Measurements from ENCODE around the gene TRPM1.

DNA sequence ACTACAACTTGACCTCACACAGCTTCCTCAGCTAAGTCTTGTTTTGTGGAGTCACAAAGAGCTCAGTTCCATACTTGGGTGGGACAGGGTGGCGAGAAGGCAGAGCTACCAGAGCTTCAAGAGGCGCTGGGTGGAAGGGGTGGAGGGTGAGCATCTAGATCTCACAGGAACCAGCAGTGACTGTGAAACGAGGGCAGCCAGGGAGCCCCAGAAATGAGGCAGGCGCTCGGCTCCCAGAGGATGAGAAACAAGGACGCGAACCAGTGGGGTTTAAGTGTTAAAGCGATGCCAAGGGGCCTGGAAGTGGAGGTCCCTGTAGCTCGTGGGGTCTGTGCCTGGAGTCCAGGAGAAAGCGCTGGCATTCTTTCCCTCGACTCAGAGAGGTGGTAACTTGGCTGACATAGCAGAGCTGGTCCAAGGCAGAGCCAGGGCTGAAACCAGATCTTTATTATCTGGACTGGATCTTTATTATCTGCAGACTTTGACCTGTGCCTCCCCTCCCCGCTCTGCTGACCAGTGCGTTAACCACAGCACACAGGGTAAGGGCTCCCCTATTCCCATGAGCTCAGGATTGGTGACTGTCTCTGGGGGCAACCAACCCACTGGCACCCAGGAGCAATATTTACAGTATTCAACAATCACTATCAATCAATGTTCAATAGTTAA, 26.2 kb upstream of the TRPM1 start:
- TF ChIP-seq, protein P1, sequence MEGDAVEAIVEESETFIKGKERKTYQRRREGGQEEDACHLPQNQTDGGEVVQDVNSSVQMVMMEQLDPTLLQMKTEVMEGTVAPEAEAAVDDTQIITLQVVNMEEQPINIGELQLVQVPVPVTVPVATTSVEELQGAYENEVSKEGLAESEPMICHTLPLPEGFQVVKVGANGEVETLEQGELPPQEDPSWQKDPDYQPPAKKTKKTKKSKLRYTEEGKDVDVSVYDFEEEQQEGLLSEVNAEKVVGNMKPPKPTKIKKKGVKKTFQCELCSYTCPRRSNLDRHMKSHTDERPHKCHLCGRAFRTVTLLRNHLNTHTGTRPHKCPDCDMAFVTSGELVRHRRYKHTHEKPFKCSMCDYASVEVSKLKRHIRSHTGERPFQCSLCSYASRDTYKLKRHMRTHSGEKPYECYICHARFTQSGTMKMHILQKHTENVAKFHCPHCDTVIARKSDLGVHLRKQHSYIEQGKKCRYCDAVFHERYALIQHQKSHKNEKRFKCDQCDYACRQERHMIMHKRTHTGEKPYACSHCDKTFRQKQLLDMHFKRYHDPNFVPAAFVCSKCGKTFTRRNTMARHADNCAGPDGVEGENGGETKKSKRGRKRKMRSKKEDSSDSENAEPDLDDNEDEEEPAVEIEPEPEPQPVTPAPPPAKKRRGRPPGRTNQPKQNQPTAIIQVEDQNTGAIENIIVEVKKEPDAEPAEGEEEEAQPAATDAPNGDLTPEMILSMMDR (IDR thresholded peaks at IDR 0.05; ENCODE audit: low read length), result no peak
- TF ChIP-seq EZH2 (optimal IDR thresholded peaks at IDR 0.05; ENCODE audit: low read depth, low read length) (no peak), EZH2phosphoT487 (IDR thresholded peaks at IDR 0.05; ENCODE audit: low read length) (no peak)
